Neuronal stem cell (in vitro differentiated cells): Measurements from ENCODE around the gene SMIM14.
"Not testable (repeated sequence)": the region's sequence is repeated elsewhere in the genome, so short reads cannot be mapped to it uniquely, and the experiment has no call there.

Source experiments
- DNase-seq: peaks from one replicate; pipeline ENCODE4 v3.0.0-alpha.2; 2013; ENCODE audit warnings: low spot score
- H2AFZ ChIP-seq: one replicate; pipeline ENCODE4 v1.6.1; 2013; ENCODE audit warnings: mild to moderate bottlenecking, low read length, inconsistent platforms
- H2AK5ac ChIP-seq: 2 replicates; pipeline ENCODE4 v1.6.1; 2013; ENCODE audit warnings: low read depth, mild to moderate bottlenecking, inconsistent platforms, low read length, moderate library complexity, mixed read lengths
- H2BK120ac ChIP-seq: 2 replicates; pipeline ENCODE4 v1.6.1; 2013; ENCODE audit warnings: low read depth, mild to moderate bottlenecking, inconsistent platforms, low read length, moderate library complexity, mixed read lengths
- H2BK12ac ChIP-seq: one replicate; pipeline ENCODE4 v1.6.1; 2013; ENCODE audit warnings: low read length, inconsistent platforms
- H2BK15ac ChIP-seq: 2 replicates; pipeline ENCODE4 v1.6.1; 2013; ENCODE audit warnings: mild to moderate bottlenecking, low read length, inconsistent platforms, mixed read lengths
- H2BK5ac ChIP-seq: one replicate; pipeline ENCODE4 v1.6.1; 2013; ENCODE audit warnings: inconsistent platforms, mild to moderate bottlenecking, low read length, moderate library complexity
- H3K14ac ChIP-seq: one replicate; pipeline ENCODE4 v1.6.1; 2013; ENCODE audit warnings: low read length, inconsistent platforms
- H3K18ac ChIP-seq: 2 replicates; pipeline ENCODE4 v1.6.1; 2013; ENCODE audit warnings: low read length, inconsistent platforms
- H3K23ac ChIP-seq: 2 replicates; pipeline ENCODE4 v1.6.1; 2013; ENCODE audit warnings: low read depth, mild to moderate bottlenecking, mixed read lengths, low read length, inconsistent platforms; ENCODE audit not compliant: poor library complexity
- H3K27ac ChIP-seq: replicated peaks from 3 replicates; pipeline ENCODE4 v1.5.1; 2013; ENCODE audit warnings: low read length, inconsistent platforms
- H3K27me3 ChIP-seq, 3 experiments: 2 replicates each; pipeline ENCODE4 v1.6.1; 2013; ENCODE audit warnings: low read length in 3 of 3, mild to moderate bottlenecking in 2 of 3, inconsistent platforms in 1 of 3, low read depth in 1 of 3, mixed read lengths in 1 of 3, moderate library complexity in 1 of 3; ENCODE audit not compliant: control insufficient read depth in 3 of 3, insufficient read depth in 3 of 3
- H3K36me3 ChIP-seq, 2 donors: replicated peaks in 1 of 2; 2 replicates each; pipeline ENCODE4 v1.6.1; 2013; ENCODE audit warnings: low read length in 2 of 2; ENCODE audit not compliant: control insufficient read depth in 2 of 2, insufficient read depth in 2 of 2
- H3K4ac ChIP-seq: 2 replicates; pipeline ENCODE4 v1.6.1; 2013; ENCODE audit warnings: inconsistent platforms, mild to moderate bottlenecking, low read length, moderate library complexity
- H3K4me1 ChIP-seq, 2 donors: 1 replicate in 1 of 2; 2 replicates in 1 of 2; pipeline ENCODE4 v1.6.1; 2013; ENCODE audit warnings: low read length in 2 of 2, low read depth in 1 of 2; ENCODE audit not compliant: control insufficient read depth in 2 of 2, insufficient read depth in 1 of 2
- H3K4me2 ChIP-seq: one replicate; pipeline ENCODE4 v1.6.1; 2013; ENCODE audit warnings: mild to moderate bottlenecking, low read length, inconsistent platforms; ENCODE audit not compliant: insufficient read depth, poor library complexity, severe bottlenecking
- H3K4me3 ChIP-seq, 2 donors: 2 replicates each; pipeline ENCODE4 v1.5.1; 2013; ENCODE audit warnings: low read length in 2 of 2, mild to moderate bottlenecking in 2 of 2, inconsistent platforms in 1 of 2, moderate library complexity in 1 of 2
- H3K79me1 ChIP-seq: one replicate; pipeline ENCODE4 v1.6.1; 2013; ENCODE audit warnings: low read depth, mild to moderate bottlenecking, inconsistent platforms, low read length, moderate library complexity
- H3K9ac ChIP-seq: one replicate; pipeline ENCODE4 v1.6.1; 2013; ENCODE audit warnings: mild to moderate bottlenecking, low read depth, low read length, inconsistent platforms; ENCODE audit not compliant: poor library complexity
- H3K9me3 ChIP-seq, 2 donors: replicated peaks in 1 of 2; 2 replicates each; pipeline versions ENCODE3 to v1.6.1; 2013; ENCODE audit warnings: low read length in 2 of 2, mild to moderate bottlenecking in 2 of 2, inconsistent platforms in 1 of 2, low read depth in 1 of 2, mixed read lengths in 1 of 2, moderate library complexity in 1 of 2; ENCODE audit not compliant: control insufficient read depth in 2 of 2, insufficient read depth in 1 of 2
- H4K8ac ChIP-seq: one replicate; pipeline ENCODE4 v1.6.1; 2013; ENCODE audit warnings: low read depth, mild to moderate bottlenecking, inconsistent platforms, low read length, moderate library complexity
- H4K91ac ChIP-seq: one replicate; pipeline ENCODE4 v1.6.1; 2013; ENCODE audit warnings: low read length, low read depth, mild to moderate bottlenecking, inconsistent platforms; ENCODE audit not compliant: poor library complexity
- WGBS, 2 donors: extraction: QIAGEN DNeasy Blood & Tissue Kit; methylation state at CpG; one replicate each; pipeline ENCODE4 v1.1.7; 2013; ENCODE audit warnings: missing lambda C conversion rate in 2 of 2, mixed read lengths in 1 of 2; ENCODE audit not compliant: insufficient read length in 2 of 2, insufficient replicate concordance in 1 of 2; ENCODE audit errors: extremely low coverage in 2 of 2; 5-methylcytosine and 5-hydroxymethylcytosine counted together

Gene SMIM14

GRCh38 chr4:39510348-39510929 lies 128.2 kb downstream of the SMIM14 start:
- no peak for DNase-seq
- Histone ChIP-seq H2BK5ac (no peak overlapping the region), H3K4me3 (no peak overlapping the region), H3K18ac (no peak overlapping the region), H3K9me3 (no peaks in the 10 kb centered on the region), H3K23ac (no peak overlapping the region), H3K36me3 (peaks cover 41 to 96% of the 10 kb centered on the region in 2 donors), H4K8ac (no peak overlapping the region), H2AFZ (no peak overlapping the region), H2BK120ac (no peak overlapping the region), H3K4me1 (no peaks in the 10 kb centered on the region), H3K14ac (no peak overlapping the region), H2AK5ac (no peak overlapping the region), H2BK15ac (no peak overlapping the region), H4K91ac (no peak overlapping the region), H3K79me1 (peaks cover 2% of the 10 kb centered on the region), H3K27me3 (no peaks in the 10 kb centered on the region), H3K4ac (no peak overlapping the region), H3K9ac (no peak overlapping the region), H3K27ac (no peak overlapping the region), H3K4me2 (no peak overlapping the region), H2BK12ac (no peak overlapping the region)
- no CpG with 5 or more reads among the region's 5 CpGs for WGBS, 2 donors

DNA sequence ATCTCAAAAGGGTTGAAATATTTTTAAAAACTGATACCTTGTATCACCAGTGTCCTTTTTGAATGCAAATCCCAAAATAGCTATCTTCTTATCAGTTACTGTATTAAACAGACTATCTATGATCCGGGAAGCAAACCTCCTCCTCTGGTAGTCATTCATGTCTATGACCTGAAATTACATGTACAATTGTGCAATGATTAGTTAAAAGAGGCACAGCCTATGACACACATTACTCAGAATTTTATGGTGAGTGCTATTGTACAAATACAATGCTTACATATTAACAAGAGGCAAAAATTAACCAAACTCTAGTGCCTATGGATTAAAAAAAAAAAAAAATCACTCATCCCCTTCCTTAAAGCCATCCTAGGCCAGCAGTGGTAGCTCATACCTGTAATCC lies 133.1 kb downstream of the SMIM14 start:
- no peak overlapping the region for H3K4me3 ChIP-seq
- H3K36me3 ChIP-seq, result peaks cover 45 to 95% of the 10 kb centered on the region in 2 donors
- H3K23ac ChIP-seq, result no peak overlapping the region
- no peak overlapping the region for H2BK120ac ChIP-seq
- no peak overlapping the region for H3K27ac ChIP-seq
- no peak for DNase-seq
- H3K14ac ChIP-seq, result no peak overlapping the region
- H3K4ac ChIP-seq, result no peak overlapping the region
- H2BK12ac ChIP-seq, result no peak overlapping the region
- no peak overlapping the region for H3K9ac ChIP-seq
- H2AFZ ChIP-seq, result no peak overlapping the region
- no peak overlapping the region for H2BK5ac ChIP-seq
- no peaks in the 10 kb centered on the region for H3K4me1 ChIP-seq
- no peak overlapping the region for H4K8ac ChIP-seq
- WGBS, 2 donors, result no CpG with 5 or more reads among the region's 1 CpG
- no peaks in the 10 kb centered on the region for H3K9me3 ChIP-seq
- H3K18ac ChIP-seq, result no peak overlapping the region
- no peaks in the 10 kb centered on the region for H3K79me1 ChIP-seq
- no peak overlapping the region for H2AK5ac ChIP-seq
- no peak overlapping the region for H3K4me2 ChIP-seq
- H2BK15ac ChIP-seq, result no peak overlapping the region
- H3K27me3 ChIP-seq, result no peaks in the 10 kb centered on the region
- H4K91ac ChIP-seq, result no peak overlapping the region

DNA sequence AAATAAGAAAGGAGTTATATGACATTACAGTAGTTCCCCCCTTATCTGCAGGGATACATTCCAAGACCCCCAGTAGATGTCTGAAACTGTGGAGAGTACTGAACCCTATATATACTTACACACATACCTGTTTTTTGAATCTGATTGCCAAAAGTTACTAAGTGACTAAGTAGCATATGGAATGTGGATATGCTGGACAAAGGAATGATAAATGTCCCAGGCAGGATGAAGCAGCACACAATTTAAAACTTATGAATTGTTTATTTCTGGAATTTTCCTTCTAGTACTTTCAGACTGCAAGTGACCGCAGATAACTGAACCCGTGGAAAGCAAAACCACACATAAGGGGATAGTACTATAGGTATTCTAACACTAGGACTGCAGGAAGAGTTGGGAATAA lies 134.1 kb downstream of the SMIM14 start:
- WGBS, 2 donors, result no CpG with 5 or more reads among the region's 2 CpGs
- no peak overlapping the region for H4K91ac ChIP-seq
- H3K18ac ChIP-seq, result no peak overlapping the region
- no peak overlapping the region for H2BK5ac ChIP-seq
- no peak overlapping the region for H2AK5ac ChIP-seq
- H3K14ac ChIP-seq, result no peak overlapping the region
- no peak overlapping the region for H3K4me3 ChIP-seq
- H2AFZ ChIP-seq, result no peak overlapping the region
- H3K9me3 ChIP-seq, result no peaks in the 10 kb centered on the region
- no peak overlapping the region for H2BK15ac ChIP-seq
- H3K9ac ChIP-seq, result no peak overlapping the region
- DNase-seq, result no peak
- no peak overlapping the region for H3K4ac ChIP-seq
- no peak overlapping the region for H2BK12ac ChIP-seq
- H3K23ac ChIP-seq, result no peak overlapping the region
- H3K27ac ChIP-seq, result no peak overlapping the region
- H4K8ac ChIP-seq, result no peak overlapping the region
- H3K4me2 ChIP-seq, result no peak overlapping the region
- peaks cover 39 to 94% of the 10 kb centered on the region in 2 donors for H3K36me3 ChIP-seq
- no peaks in the 10 kb centered on the region for H3K27me3 ChIP-seq
- no peaks in the 10 kb centered on the region for H3K79me1 ChIP-seq
- no peaks in the 10 kb centered on the region for H3K4me1 ChIP-seq
- H2BK120ac ChIP-seq, result no peak overlapping the region

- no CpG with 5 or more reads among the region's 4 CpGs for WGBS, 2 donors
- H3K4me3 ChIP-seq, H3K9me3 ChIP-seq, H2BK5ac ChIP-seq, H2BK12ac ChIP-seq, H2BK120ac ChIP-seq, H3K23ac ChIP-seq, H3K4me1 ChIP-seq, H3K14ac ChIP-seq, H2AFZ ChIP-seq, H3K4me2 ChIP-seq, H4K8ac ChIP-seq, H3K9ac ChIP-seq, H3K79me1 ChIP-seq, H4K91ac ChIP-seq, H3K4ac ChIP-seq, H3K27me3 ChIP-seq, H3K27ac ChIP-seq, H2BK15ac ChIP-seq, DNase-seq, H2AK5ac ChIP-seq, H3K18ac ChIP-seq: not testable (repeated sequence)
- H3K36me3 ChIP-seq, result peaks cover 26 to 93% of the 10 kb centered on the region in 2 donors
These were observed 136.0 kb downstream of the SMIM14 start for GRCh38 chr4:39502664-39503035.
